IMR-90 (cell line): ENCODE measurements around the gene GBA2. TPM values are rescaled to one million over a fixed set of nuclear protein-coding genes. Genes with fewer than 3 reads are reported as not detected.
A peak's percentile ranks its signal among the peaks of the same experiment; 100 is the strongest.

Source experiments
- ATAC-seq: fragments of 200-7000 bp; cut with Tn5 transposase; 2 replicates; pipeline ENCODE4 v1.9.1; 2020; ENCODE audit warnings: low read depth, mild to moderate bottlenecking, moderate library complexity
- BruUV-seq: library from RNA; stranded (reverse); fragments of 400-500 nt; replicated peaks from 2 replicates; lab custom pipeline; 2021; lab: Mats Ljungman, UMichigan
- CTCF ChIA-PET: fragments of 300-600 bp; formaldehyde crosslinking; extraction: SDS; loops from one replicate; lab custom pipeline; 2021; ENCODE audit warnings: antibody characterized with exemption; lab: Yijun Ruan, JAX
- POLR2A ChIA-PET: fragments of 300-600 bp; sonication (Branson Sonifier 250); formaldehyde crosslinking; loops from one replicate; lab custom pipeline; 2022; ENCODE audit warnings: antibody characterized with exemption; ENCODE audit not compliant: unreplicated experiment; lab: Charles Lee
- DNase-seq: peaks from one replicate; pipeline ENCODE4 v3.0.0; 2013
- H2AFZ ChIP-seq: replicated peaks from 2 replicates; pipeline ENCODE3; 2013; ENCODE audit warnings: low read length, mild to moderate bottlenecking; ENCODE audit not compliant: poor library complexity
- H2AK5ac ChIP-seq: 2 replicates; pipeline ENCODE4 v1.6.1; 2013; ENCODE audit warnings: low read depth, low read length, inconsistent platforms
- H2AK9ac ChIP-seq: replicated peaks from 2 replicates; pipeline ENCODE3; 2013; ENCODE audit warnings: mild to moderate bottlenecking, low read depth, low read length, moderate library complexity; ENCODE audit not compliant: poor library complexity
- H2BK120ac ChIP-seq: 2 replicates; pipeline ENCODE4 v1.6.1; 2013; ENCODE audit warnings: low read depth, low read length, inconsistent platforms
- H2BK15ac ChIP-seq: 3 replicates; pipeline ENCODE4 v1.6.1; 2013; ENCODE audit warnings: low read depth, low read length, inconsistent platforms
- H2BK20ac ChIP-seq: 2 replicates; pipeline ENCODE4 v1.6.1; 2013; ENCODE audit warnings: low read depth, mild to moderate bottlenecking, inconsistent platforms, low read length, moderate library complexity
- H2BK5ac ChIP-seq: 2 replicates; pipeline ENCODE4 v1.6.1; 2013; ENCODE audit warnings: mild to moderate bottlenecking, low read depth, low read length, inconsistent platforms; ENCODE audit not compliant: poor library complexity, severe bottlenecking
- H3K14ac ChIP-seq: replicated peaks from 2 replicates; pipeline ENCODE4 v1.6.1; 2013; ENCODE audit warnings: low read depth, low read length, inconsistent platforms
- H3K18ac ChIP-seq: 2 replicates; pipeline ENCODE4 v1.6.1; 2013; ENCODE audit warnings: low read depth, low read length, control low read depth
- H3K23ac ChIP-seq: 2 replicates; pipeline ENCODE4 v1.6.1; 2013; ENCODE audit warnings: low read depth, low read length, inconsistent platforms
- H3K27ac ChIP-seq: 2 replicates; pipeline ENCODE4 v1.5.1; 2013; ENCODE audit warnings: mild to moderate bottlenecking, control low read depth, low read length; ENCODE audit not compliant: insufficient read depth
- H3K27me3 ChIP-seq: 2 replicates; pipeline ENCODE4 v1.6.1; 2013; ENCODE audit warnings: low read length; ENCODE audit not compliant: control insufficient read depth, insufficient read depth
- H3K36me3 ChIP-seq: 2 replicates; pipeline ENCODE4 v1.6.1; 2013; ENCODE audit warnings: low read length, mixed read lengths; ENCODE audit not compliant: control insufficient read depth, insufficient read depth
- H3K4ac ChIP-seq: 2 replicates; pipeline ENCODE4 v1.6.1; 2013; ENCODE audit warnings: low read depth, low read length, inconsistent platforms
- H3K4me1 ChIP-seq: 2 replicates; pipeline ENCODE4 v1.6.1; 2013; ENCODE audit warnings: low read length, mixed read lengths; ENCODE audit not compliant: control insufficient read depth, insufficient read depth
- H3K4me2 ChIP-seq: 2 replicates; pipeline ENCODE4 v1.6.1; 2013; ENCODE audit warnings: low read depth, mild to moderate bottlenecking, control low read depth, low read length, moderate library complexity
- H3K4me3 ChIP-seq: 2 replicates; pipeline ENCODE4 v1.5.1; 2013; ENCODE audit warnings: low read depth, mild to moderate bottlenecking, control low read depth, low read length, moderate library complexity; ENCODE audit not compliant: insufficient read depth
- H3K56ac ChIP-seq: 2 replicates; pipeline ENCODE4 v1.6.1; 2013; ENCODE audit warnings: low read length, inconsistent platforms; ENCODE audit not compliant: insufficient read depth; ENCODE audit errors: extremely low read depth
- H3K79me1 ChIP-seq, 2 experiments: 2 replicates each; pipeline ENCODE4 v1.6.1; 2013; ENCODE audit warnings: low read length in 2 of 2, inconsistent platforms in 1 of 2, low read depth in 1 of 2
- H3K9ac ChIP-seq: 2 replicates; pipeline ENCODE4 v1.6.1; 2013; ENCODE audit warnings: low read depth, low read length, control low read depth
- H3K9me1 ChIP-seq: 2 replicates; pipeline ENCODE4 v1.6.1; 2013; ENCODE audit warnings: low read length, inconsistent platforms; ENCODE audit not compliant: insufficient read depth
- H3K9me3 ChIP-seq: 2 replicates; pipeline ENCODE4 v1.6.1; 2013; ENCODE audit warnings: low read length; ENCODE audit not compliant: control insufficient read depth, insufficient read depth
- H4K20me1 ChIP-seq: 2 replicates; pipeline ENCODE4 v1.6.1; 2013; ENCODE audit warnings: low read length, inconsistent platforms; ENCODE audit not compliant: insufficient read depth
- H4K5ac ChIP-seq: 2 replicates; pipeline ENCODE4 v1.6.1; 2013; ENCODE audit warnings: mild to moderate bottlenecking, low read depth, low read length, control low read depth
- H4K8ac ChIP-seq, 2 experiments: 2 replicates each; pipeline ENCODE4 v1.6.1; 2013; ENCODE audit warnings: low read depth in 2 of 2, low read length in 2 of 2, control low read depth in 1 of 2, inconsistent platforms in 1 of 2
- H4K91ac ChIP-seq: 2 replicates; pipeline ENCODE4 v1.6.1; 2013; ENCODE audit warnings: low read depth, low read length, inconsistent platforms; ENCODE audit not compliant: insufficient read depth
- FOS ChIP-seq: fragments of 150-350 bp; IDR thresholded peaks from 2 replicates; pipeline ENCODE4 v1.6.1; 2016; ENCODE audit warnings: low read depth, low read length
- WGBS, 2 experiments: methylation state at CpG; one replicate each; pipeline versions ENCODE4 v1.1.5 to v1.1.7; 2013; ENCODE audit warnings: missing lambda C conversion rate in 2 of 2; ENCODE audit not compliant: insufficient read length in 1 of 2; ENCODE audit errors: extremely low coverage in 2 of 2; 5-methylcytosine and 5-hydroxymethylcytosine counted together
- dilution Hi-C: fragments of 300-500 bp; cut with HindIII; formaldehyde crosslinking; loops from one replicate; pipeline ENCODE4 v1.14.3; 2018; ENCODE audit warnings: low sequenced_read_pairs; ENCODE audit not compliant: unreplicated experiment
- in situ Hi-C: fragments of 300-500 bp; cut with MboI; formaldehyde crosslinking; loops from 3 replicates; pipeline ENCODE4 v1.14.3; 2019; ENCODE audit warnings: low sequenced_read_pairs, inconsistent platforms, mixed read lengths
- intact Hi-C: fragments of 100-400 bp; cut with micrococcal nuclease; formaldehyde crosslinking; loops from 2 replicates; pipeline ENCODE4 v1.10.0; 2022
- polyA plus RNA-seq, 3 experiments: library from polyadenylated mRNA; depleted of rRNA; stranded (reverse); fragments of >200 nt; gene quantifications; 2 replicates each; pipeline ENCODE4 v1.2.3, GENCODE V29; 2012; ENCODE audit warnings: low replicate concordance in 1 of 3
- total RNA-seq: library from RNA; depleted of rRNA; stranded (reverse); fragments of >200 nt; gene quantifications from 2 replicates; pipeline ENCODE4 v1.2.3, GENCODE V29; 2012

Gene GBA2
- total and polyA plus RNA-seq, 2 of the 4 experiments (the other 2 are of a cell fraction), result 18.1 to 38.2 TPM

GRCh38 chr9:35745569-35745968 is 3.5 kb downstream of the GBA2 start:
- dilution Hi-C loops, result no loop called here
- no peak overlapping the region for H3K4ac ChIP-seq
- H2BK20ac ChIP-seq, result no peak overlapping the region
- H3K9me1 ChIP-seq, result peaks cover 21% of the 10 kb centered on the region
- BruUV-seq, result no TSS peak
- H3K4me1 ChIP-seq, result peaks cover 14% of the 10 kb centered on the region
- H4K91ac ChIP-seq, result no peak overlapping the region
- H3K79me1 ChIP-seq, result peaks cover 60 to 84% of the 10 kb centered on the region in 2 experiments
- H2BK5ac ChIP-seq, result no peak overlapping the region
- no peak overlapping the region for H2AK9ac ChIP-seq
- H3K27me3 ChIP-seq, result no peaks in the 10 kb centered on the region
- peaks cover 33% of the 10 kb centered on the region for H3K36me3 ChIP-seq
- H3K9me3 ChIP-seq, result no peaks in the 10 kb centered on the region
- ChIA-PET POLR2A (no interaction called here), CTCF (interaction anchor here (0.6 to 2.3 kb wide), 2 partner anchors 10 to 39 kb away, joined by 4 to 7 read pairs; no protein-coding TSS in a partner anchor)
- H2AFZ ChIP-seq, result no peak overlapping the region
- H3K23ac ChIP-seq, result peak overlapping the region; percentile 1; the same call in 1 of the 2 replicates
- intact Hi-C loops, result no loop called here
- no peak overlapping the region for H3K14ac ChIP-seq
- no peak overlapping the region; the same call in 1 of the 2 replicates for H3K4me2 ChIP-seq
- H2BK120ac ChIP-seq, result no peak overlapping the region
- DNase-seq (no peak), ATAC-seq (no peak)
- peaks cover 35% of the 10 kb centered on the region for H4K20me1 ChIP-seq
- no peak overlapping the region for H3K27ac ChIP-seq
- no peak overlapping the region for H3K9ac ChIP-seq
- H4K8ac ChIP-seq, result no peak overlapping the region
- H3K56ac ChIP-seq, result no peak overlapping the region
- H2AK5ac ChIP-seq, result no peak overlapping the region
- H3K4me3 ChIP-seq, result no peak overlapping the region
- H3K18ac ChIP-seq, result no peak overlapping the region
- in situ Hi-C loops, result no loop called here
- 67% methylated on average over 1 of the region's 1 CpG; no CpG with 5 or more reads in 1 of the 2 experiments for WGBS, 2 experiments
- TF ChIP-seq FOS, result no peak
- no peak overlapping the region for H4K5ac ChIP-seq
- no peak overlapping the region for H2BK15ac ChIP-seq
